Fibroblast of lung (primary cell): ENCODE data around the gene ZNF83.

Experiments used
- EZH2 ChIP-seq: IDR thresholded peaks from 2 replicates; pipeline ENCODE4 v1.5.1; 2012; ENCODE audit warnings: low read length, control low read depth, mild to moderate bottlenecking; ENCODE audit errors: missing control alignments
- TF ChIP-seq, protein P1 (sequence below), 2 donors: IDR thresholded peaks in 1 of 2; conservative IDR thresholded peaks in 1 of 2; 1 replicate in 1 of 2; 2 replicates in 1 of 2; pipeline ENCODE4 v1.5.1; 2011 to 2012; ENCODE audit warnings: low read length in 2 of 2, control low read depth in 1 of 2, inconsistent platforms in 1 of 2, low read depth in 1 of 2, mild to moderate bottlenecking in 1 of 2

DNA sequence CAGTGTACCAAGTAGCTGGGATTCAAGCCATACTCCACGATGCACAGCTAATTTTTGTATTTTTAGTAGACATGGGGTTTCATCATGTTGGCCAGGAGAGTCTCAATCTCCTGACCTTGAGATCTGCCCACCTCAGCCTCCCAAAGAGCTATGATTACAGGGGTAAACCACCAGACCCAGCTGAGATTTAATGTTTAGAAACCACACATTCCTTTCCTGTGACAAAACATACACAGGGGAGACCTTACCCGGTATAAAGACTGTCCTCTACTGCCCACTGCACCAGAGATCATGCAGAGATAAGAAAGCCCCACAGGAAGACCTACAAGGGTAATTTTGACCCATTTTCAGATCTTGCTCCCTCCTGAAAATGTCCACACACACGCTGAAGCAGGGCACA lies 22.8 kb upstream of the ZNF83 start:
- TF ChIP-seq, protein P1, sequence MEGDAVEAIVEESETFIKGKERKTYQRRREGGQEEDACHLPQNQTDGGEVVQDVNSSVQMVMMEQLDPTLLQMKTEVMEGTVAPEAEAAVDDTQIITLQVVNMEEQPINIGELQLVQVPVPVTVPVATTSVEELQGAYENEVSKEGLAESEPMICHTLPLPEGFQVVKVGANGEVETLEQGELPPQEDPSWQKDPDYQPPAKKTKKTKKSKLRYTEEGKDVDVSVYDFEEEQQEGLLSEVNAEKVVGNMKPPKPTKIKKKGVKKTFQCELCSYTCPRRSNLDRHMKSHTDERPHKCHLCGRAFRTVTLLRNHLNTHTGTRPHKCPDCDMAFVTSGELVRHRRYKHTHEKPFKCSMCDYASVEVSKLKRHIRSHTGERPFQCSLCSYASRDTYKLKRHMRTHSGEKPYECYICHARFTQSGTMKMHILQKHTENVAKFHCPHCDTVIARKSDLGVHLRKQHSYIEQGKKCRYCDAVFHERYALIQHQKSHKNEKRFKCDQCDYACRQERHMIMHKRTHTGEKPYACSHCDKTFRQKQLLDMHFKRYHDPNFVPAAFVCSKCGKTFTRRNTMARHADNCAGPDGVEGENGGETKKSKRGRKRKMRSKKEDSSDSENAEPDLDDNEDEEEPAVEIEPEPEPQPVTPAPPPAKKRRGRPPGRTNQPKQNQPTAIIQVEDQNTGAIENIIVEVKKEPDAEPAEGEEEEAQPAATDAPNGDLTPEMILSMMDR (conservative IDR thresholded peaks at IDR 0.05 in 1 of 2, IDR thresholded peaks at IDR 0.05 in 1 of 2; ENCODE audit: low read depth in 1 of 2, low read length in 2 of 2): no peak
- TF ChIP-seq EZH2: no peak
